Amygdala (tissue), 56 donors: ENCODE measurements around the gene DHX35.
A peak's percentile ranks its signal among the peaks of the same experiment; 100 is the strongest.

Experiments used
- DNase-seq, 56 donors: peaks; one replicate each; lab custom pipeline; 2025; lab: John Stamatoyannopoulos, UW

The DHX35 gene

GRCh38 chr20:39052676-39053075, 90.5 kb downstream of the DHX35 start:
- no peak for DNase-seq

DNA sequence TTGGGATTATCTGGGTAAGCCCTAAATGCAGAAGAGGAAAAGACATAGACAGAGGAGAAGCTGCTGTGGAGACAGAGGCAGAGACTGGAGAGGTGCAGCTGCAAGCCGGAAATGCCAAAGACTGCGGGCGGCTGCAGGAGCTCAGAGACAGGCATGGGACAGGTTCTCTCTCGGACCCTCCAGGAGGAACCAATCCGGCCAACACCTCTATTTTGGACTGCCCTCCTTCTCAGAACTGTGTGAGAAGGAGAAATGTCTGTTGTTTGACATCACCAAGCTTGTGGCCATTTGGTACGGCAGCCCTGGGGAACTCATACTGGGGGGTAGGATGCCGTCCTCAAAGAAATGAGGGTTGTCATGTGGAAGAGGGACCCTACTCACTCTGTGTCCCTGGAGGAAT, 95.0 kb downstream of the DHX35 start:
- no peak for DNase-seq

GRCh38 chr20:39057911-39058310, 95.8 kb downstream of the DHX35 start:
- DNase-seq = peak in 1 of 56 donors; percentile 6

GRCh38 chr20:39059036-39059435, 96.9 kb downstream of the DHX35 start:
- no peak for DNase-seq

GRCh38 chr20:39066471-39067242, 104.5 kb downstream of the DHX35 start:
- DNase-seq = no peak

DNA sequence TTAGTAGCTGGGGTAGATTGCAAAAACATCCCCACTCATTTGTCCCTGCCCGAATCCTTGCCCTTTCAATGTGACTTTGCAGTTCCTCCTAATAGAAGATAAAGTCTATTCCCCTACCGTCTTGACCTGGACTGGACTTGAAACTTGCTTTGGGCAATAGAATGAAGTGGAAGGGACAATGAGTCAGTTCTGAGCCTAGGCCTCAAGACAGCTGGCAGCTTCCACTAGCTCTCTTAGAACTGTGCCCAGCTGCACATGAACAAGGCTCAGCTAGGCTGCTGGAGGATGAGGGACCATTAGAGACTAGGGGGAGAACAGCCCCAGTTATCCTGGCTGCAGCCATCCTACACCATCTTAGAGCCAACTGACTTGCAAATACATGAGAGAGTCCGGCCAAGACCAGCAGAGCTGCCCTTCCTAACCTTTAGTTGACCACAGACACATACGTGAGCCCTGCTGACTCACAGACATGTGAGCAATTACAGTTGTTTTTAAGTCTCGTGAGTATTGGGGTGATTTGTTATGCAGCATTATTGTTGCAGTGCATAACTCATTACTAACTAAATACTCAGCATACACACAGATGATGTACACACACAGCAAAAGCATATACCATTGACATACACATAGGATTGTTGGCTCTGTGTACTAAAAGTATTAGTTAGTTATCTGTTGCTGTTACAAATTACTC, 105.5 kb downstream of the DHX35 start:
- no peak for DNase-seq

DNA sequence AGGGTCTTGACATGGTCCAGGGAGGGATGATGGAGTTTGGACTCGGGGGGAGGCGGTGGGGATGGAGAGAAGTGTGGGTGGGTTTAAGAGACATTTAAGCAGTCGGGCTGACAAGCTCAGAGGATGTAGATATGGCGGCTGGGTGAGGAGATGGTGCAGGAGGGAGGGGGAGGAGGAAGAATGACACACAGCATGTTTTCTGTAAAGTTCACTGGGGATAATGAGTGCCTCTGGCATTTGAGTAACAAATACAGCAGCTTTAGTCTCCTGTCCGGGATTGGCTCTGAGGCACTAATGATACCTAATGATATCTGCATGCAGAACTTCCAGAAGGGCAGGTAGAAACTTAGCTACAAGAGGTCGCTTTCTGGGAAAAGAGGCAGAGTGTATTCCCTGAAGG, 107.8 kb downstream of the DHX35 start:
- no peak for DNase-seq

DNA sequence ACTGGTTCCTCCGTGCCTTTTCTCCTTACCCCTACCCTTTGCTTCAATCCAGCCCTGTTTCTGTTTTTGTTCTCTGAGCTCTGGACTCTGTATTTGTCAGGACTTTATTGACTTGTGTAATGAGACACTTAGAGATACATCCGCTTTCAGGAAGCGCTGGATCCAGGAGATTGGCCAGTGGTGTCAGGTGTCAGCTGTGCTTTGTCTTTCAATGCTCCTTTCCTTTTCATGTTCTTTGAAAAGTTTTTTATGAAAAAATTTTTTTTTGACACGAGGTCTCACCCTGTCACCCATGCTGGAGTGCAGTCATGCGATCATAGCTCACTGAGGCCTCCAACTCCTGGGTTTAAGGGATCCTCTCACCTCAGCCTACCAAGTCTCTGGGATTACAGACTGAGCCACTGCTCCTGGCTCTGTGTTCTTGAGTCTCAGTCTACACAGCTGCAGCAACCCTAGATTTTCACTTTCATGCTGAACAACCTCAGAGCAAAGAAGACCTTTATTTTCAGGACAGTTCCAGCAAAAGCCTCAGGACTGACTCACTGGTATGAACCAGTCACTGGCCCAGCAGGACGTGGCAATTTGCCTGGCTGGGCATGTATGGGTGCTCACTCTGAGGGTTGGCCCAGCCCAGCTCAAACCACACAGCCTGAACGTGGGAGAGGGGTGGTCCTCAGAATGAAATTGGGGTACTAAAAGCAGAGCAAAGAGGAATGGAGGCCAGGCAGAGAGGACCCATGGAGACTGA, 108.5 kb downstream of the DHX35 start:
- DNase-seq = no peak

GRCh38 chr20:39072132-39072531, 110.0 kb downstream of the DHX35 start:
- DNase-seq = no peak

GRCh38 chr20:39072653-39073052, 110.5 kb downstream of the DHX35 start:
- no peak for DNase-seq

DNA sequence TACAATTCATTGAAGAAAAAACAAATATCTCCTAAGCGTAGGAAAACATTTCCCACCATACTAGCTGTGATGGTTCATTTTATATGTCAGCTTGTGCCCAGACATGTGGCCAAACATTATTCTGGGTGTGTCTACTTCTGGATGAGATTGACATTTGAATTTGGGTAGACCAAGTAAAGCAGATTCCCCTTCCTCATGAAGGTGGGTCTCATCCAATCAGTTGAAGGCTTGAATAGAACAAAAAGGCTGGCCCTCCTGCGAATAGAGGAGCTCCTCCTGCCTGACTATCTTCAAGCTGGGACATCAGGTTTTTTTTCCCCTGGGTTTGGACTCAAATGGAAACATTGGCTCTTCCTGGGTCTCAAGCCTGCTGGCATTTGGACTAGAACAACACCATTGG, 113.6 kb downstream of the DHX35 start:
- no peak for DNase-seq

DNA sequence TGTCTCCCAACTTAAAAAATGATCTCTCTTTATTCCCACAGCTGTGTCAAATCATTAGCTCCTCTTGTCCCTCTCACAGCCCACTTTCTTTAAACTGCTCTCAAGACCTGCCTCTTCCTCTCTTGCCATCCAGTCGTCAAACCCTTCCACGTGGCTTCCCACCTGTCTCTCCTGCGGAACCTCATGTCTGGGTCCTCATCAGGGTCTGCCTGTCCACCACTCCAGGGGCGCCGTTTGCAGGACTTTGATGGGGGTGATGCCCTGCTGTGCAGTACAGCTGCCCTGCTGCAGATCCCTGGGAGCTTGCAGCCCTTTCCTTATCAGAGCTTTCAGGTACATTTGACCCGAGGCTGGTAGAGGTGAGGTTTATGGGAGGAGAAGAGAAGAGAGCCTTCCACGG, 114.8 kb downstream of the DHX35 start:
- no peak for DNase-seq

GRCh38 chr20:39080326-39080725, 118.2 kb downstream of the DHX35 start:
- no peak for DNase-seq

DNA sequence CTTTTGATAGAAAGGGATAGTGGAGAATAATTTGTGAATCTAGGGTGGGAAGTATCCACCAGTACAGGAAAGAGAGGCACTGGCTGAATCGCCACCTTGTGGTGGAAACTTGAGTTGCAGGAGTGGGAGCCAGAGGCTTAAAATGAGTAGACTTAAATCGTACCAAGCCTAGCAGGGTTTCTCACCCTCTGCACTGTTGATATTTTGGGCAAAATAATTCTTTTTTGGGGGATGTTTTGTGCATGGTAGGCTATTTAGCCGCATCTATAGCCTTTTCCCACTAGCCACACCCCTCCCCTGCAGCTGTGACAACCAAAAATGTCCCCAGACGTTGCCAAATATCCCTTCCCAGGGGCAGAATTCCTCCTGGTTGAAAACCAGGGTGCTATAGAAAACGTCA, 119.1 kb downstream of the DHX35 start:
- DNase-seq = peak in 55 of 56 donors; percentile 4 to 93 (median 49)

GRCh38 chr20:39082622-39083398, 120.7 kb downstream of the DHX35 start:
- no peak for DNase-seq

GRCh38 chr20:39083761-39084160, 121.6 kb downstream of the DHX35 start:
- DNase-seq = no peak

GRCh38 chr20:39089029-39089428, 126.9 kb downstream of the DHX35 start:
- no peak for DNase-seq
